ENCODE results near the gene ZDHHC11B.
A peak's percentile ranks its signal among the peaks of the same experiment; 100 is the strongest.
"Not testable (repeated sequence)": the region's sequence is repeated elsewhere in the genome, so short reads cannot be mapped to it uniquely, and the experiment has no call there.

ZDHHC11B gene

GRCh38 chr5:714215-715118 is 70.1 kb downstream of the ZDHHC11B start:
- not testable (repeated sequence) for DNase-seq

- DNase-seq: not testable (repeated sequence)
Observed at GRCh38 chr5:713686-714085, 70.8 kb downstream of the ZDHHC11B start.

- DNase-seq: not testable (repeated sequence)
Observed at GRCh38 chr5:708848-709517, 75.5 kb downstream of the ZDHHC11B start.

GRCh38 chr5:708374-708773 is 76.2 kb downstream of the ZDHHC11B start:
- not testable (repeated sequence) for DNase-seq

GRCh38 chr5:706127-706526 is 78.4 kb downstream of the ZDHHC11B start:
- DNase-seq: not testable (repeated sequence)

- not testable (repeated sequence) for DNase-seq
Observed at GRCh38 chr5:696753-697702, 87.5 kb downstream of the ZDHHC11B start.

GRCh38 chr5:696191-696590 is 88.3 kb downstream of the ZDHHC11B start:
- not testable (repeated sequence) for DNase-seq

GRCh38 chr5:695475-695874 is 89.1 kb downstream of the ZDHHC11B start:
- DNase-seq: not testable (repeated sequence)

GRCh38 chr5:694042-694431 is 90.5 kb downstream of the ZDHHC11B start:
- not testable (repeated sequence) for DNase-seq

- peak; percentile 77 for DNase-seq
Observed at GRCh38 chr5:693271-694041, 91.1 kb downstream of the ZDHHC11B start, which contains the start of gene TPPP. TPPP (minus strand) TSS chr5:693352; CDS start chr5:678060, 15,292 bp downstream.

GRCh38 chr5:692529-693041 is 91.9 kb downstream of the ZDHHC11B start:
- peak; percentile 37 for DNase-seq

GRCh38 chr5:691817-692528 is 92.6 kb downstream of the ZDHHC11B start:
- no peak for DNase-seq

GRCh38 chr5:691049-691448 is 93.5 kb downstream of the ZDHHC11B start:
- DNase-seq: not testable (repeated sequence)

GRCh38 chr5:690293-690692 is 94.2 kb downstream of the ZDHHC11B start:
- DNase-seq: not testable (repeated sequence)

- not testable (repeated sequence) for DNase-seq
Observed at GRCh38 chr5:688348-689010, 96.0 kb downstream of the ZDHHC11B start.

GRCh38 chr5:686936-687335 is 97.6 kb downstream of the ZDHHC11B start:
- DNase-seq: not testable (repeated sequence)

- not testable (repeated sequence) for DNase-seq
Observed at GRCh38 chr5:686172-686523, 98.4 kb downstream of the ZDHHC11B start.

GRCh38 chr5:685262-686171 is 99.0 kb downstream of the ZDHHC11B start:
- DNase-seq: no peak

- no peak for DNase-seq
Observed at GRCh38 chr5:684751-685216, 99.7 kb downstream of the ZDHHC11B start.
